Measurements from ENCODE around the gene TUBB2A.
A peak's percentile ranks its signal among the peaks of the same experiment; 100 is the strongest.
"Not testable (repeated sequence)": the region's sequence is repeated elsewhere in the genome, so short reads cannot be mapped to it uniquely, and the experiment has no call there.

TUBB2A gene

GRCh38 chr6:3200682-3201081, 43.3 kb upstream of the TUBB2A start:
- Histone ChIP-seq H3K9me3 (ENCODE audit: insufficient read depth, low read length) (no peaks in the 10 kb centered on the region), H3K4me1 (ENCODE audit: insufficient read depth, insufficient read length) (peaks cover 2% of the 10 kb centered on the region), H3K4me3 (ENCODE audit: insufficient read length, low read depth) (no peak overlapping the region), H3K36me3 (ENCODE audit: insufficient read depth, insufficient read length, low read length) (no peaks in the 10 kb centered on the region), H3K27me3 (ENCODE audit: insufficient read depth, insufficient read length) (no peaks in the 10 kb centered on the region), H3K9ac (ENCODE audit: insufficient read length, low read depth) (no peak overlapping the region)
- no peak for TF ChIP-seq YY1 (IDR thresholded peaks at IDR 0.05; ENCODE audit: insufficient read depth, insufficient read length)
- no peak for TF ChIP-seq SUZ12 (IDR thresholded peaks at IDR 0.05; ENCODE audit: extremely low read depth, insufficient read depth, insufficient read length)
- no peak for TF ChIP-seq ZNF274 (IDR thresholded peaks at IDR 0.05; ENCODE audit: low read depth, low read length)
- DNase-seq (ENCODE audit: low read depth, low spot score), result no peak

DNA sequence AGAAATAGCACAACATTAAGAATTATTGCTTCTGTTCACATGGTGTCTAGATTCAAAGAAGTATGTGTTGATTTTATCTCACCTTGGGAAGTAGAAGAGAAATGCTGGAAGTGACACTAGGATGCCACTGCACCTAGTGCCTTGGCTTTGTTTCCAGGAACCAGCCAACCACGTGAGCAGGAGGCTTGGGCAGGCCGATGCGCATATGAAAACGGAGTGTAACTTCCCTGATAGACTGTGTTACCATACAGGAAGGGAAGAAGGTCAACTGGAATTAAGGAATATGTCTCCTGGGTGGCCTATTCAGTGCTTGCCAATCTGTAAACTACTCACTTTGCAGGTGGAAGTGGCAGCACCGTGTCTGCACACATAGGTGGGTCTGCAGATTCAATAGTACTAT, 42.0 kb upstream of the TUBB2A start:
- no peak for DNase-seq (ENCODE audit: low read depth, low spot score)

GRCh38 chr6:3197734-3198133, 40.4 kb upstream of the TUBB2A start:
- H3K4me3 ChIP-seq (ENCODE audit: insufficient read length, low read depth); DNase-seq (ENCODE audit: low read depth, low spot score); H3K36me3 ChIP-seq (ENCODE audit: insufficient read depth, insufficient read length, low read length); H3K9me3 ChIP-seq (ENCODE audit: insufficient read depth, low read length); H3K9ac ChIP-seq (ENCODE audit: insufficient read length, low read depth); H3K27me3 ChIP-seq (ENCODE audit: insufficient read depth, insufficient read length): not testable (repeated sequence)
- peaks cover 17% of the 10 kb centered on the region for H3K4me1 ChIP-seq (ENCODE audit: insufficient read depth, insufficient read length)

More for the DNA sequence above, 42.0 kb upstream of the TUBB2A start:
- no peaks in the 10 kb centered on the region for H3K9me3 ChIP-seq (ENCODE audit: insufficient read depth, low read length)
- no peaks in the 10 kb centered on the region for H3K27me3 ChIP-seq (ENCODE audit: insufficient read depth, insufficient read length)
- TF ChIP-seq ZNF274 (IDR thresholded peaks at IDR 0.05; ENCODE audit: low read depth, low read length), result no peak
- no peak for TF ChIP-seq YY1 (IDR thresholded peaks at IDR 0.05; ENCODE audit: insufficient read depth, insufficient read length)
- no peak for TF ChIP-seq SUZ12 (IDR thresholded peaks at IDR 0.05; ENCODE audit: extremely low read depth, insufficient read depth, insufficient read length)
- no peak overlapping the region for H3K4me3 ChIP-seq (ENCODE audit: insufficient read length, low read depth)
- peaks cover 12% of the 10 kb centered on the region for H3K4me1 ChIP-seq (ENCODE audit: insufficient read depth, insufficient read length)
- no peaks in the 10 kb centered on the region for H3K36me3 ChIP-seq (ENCODE audit: insufficient read depth, insufficient read length, low read length)
- no peak overlapping the region for H3K9ac ChIP-seq (ENCODE audit: insufficient read length, low read depth)

- Histone ChIP-seq H3K9ac (ENCODE audit: insufficient read length, low read depth) (no peak overlapping the region), H3K4me3 (ENCODE audit: insufficient read length, low read depth) (no peak overlapping the region), H3K9me3 (ENCODE audit: insufficient read depth, low read length) (no peaks in the 10 kb centered on the region), H3K27me3 (ENCODE audit: insufficient read depth, insufficient read length) (no peaks in the 10 kb centered on the region), H3K36me3 (ENCODE audit: insufficient read depth, insufficient read length, low read length) (no peaks in the 10 kb centered on the region), H3K4me1 (ENCODE audit: insufficient read depth, insufficient read length) (peaks cover 17% of the 10 kb centered on the region)
- TF ChIP-seq SUZ12 (IDR thresholded peaks at IDR 0.05; ENCODE audit: extremely low read depth, insufficient read depth, insufficient read length) (no peak), ZNF274 (IDR thresholded peaks at IDR 0.05; ENCODE audit: low read depth, low read length) (no peak), YY1 (IDR thresholded peaks at IDR 0.05; ENCODE audit: insufficient read depth, insufficient read length) (no peak)
- no peak for DNase-seq (ENCODE audit: low read depth, low spot score)
These were observed 39.4 kb upstream of the TUBB2A start for GRCh38 chr6:3196770-3197169.

DNA sequence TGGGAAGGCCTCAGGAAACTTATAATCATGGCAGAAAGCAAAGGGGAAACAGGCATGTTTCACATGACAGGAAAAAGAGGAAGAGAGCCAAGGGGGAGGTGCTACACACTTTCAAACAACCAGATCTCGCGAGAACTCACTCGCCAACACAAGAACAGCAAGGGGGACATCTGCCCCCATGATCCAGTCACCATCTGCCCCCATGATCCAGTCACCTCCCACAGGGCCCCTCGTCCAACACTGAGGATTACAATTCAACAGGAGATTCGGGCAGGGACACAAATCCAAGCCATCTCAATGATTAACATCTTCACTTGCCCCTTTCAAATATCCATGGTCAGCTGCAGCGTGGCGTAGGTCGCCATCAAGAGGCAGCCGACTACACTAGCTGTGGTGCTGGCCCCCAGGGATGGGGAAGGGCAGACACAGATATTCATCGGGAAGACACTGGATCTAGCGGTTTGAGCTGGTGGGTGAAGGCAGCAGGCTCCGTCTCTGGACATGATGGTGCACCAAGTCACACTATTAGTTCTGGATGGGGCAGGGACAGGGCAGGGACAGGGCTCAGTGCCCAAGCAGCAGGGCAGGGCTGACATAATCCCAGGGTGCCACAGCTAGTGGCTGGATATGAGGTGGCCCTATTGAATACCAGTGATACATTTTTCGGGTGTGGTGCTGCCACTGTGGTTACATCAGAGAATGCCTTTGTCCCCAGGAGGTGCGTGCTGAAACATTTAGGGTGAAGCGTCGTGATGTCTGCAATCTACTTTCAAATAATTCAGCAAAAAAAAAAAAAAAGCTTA, 38.6 kb upstream of the TUBB2A start:
- no peaks in the 10 kb centered on the region for H3K27me3 ChIP-seq (ENCODE audit: insufficient read depth, insufficient read length)
- H3K9me3 ChIP-seq (ENCODE audit: insufficient read depth, low read length), result peaks cover 3% of the 10 kb centered on the region; the same call in 1 of the 2 replicates
- DNase-seq (ENCODE audit: low read depth, low spot score), result no peak
- TF ChIP-seq ZNF274 (IDR thresholded peaks at IDR 0.05; ENCODE audit: low read depth, low read length), result no peak
- H3K4me1 ChIP-seq (ENCODE audit: insufficient read depth, insufficient read length), result peaks cover 17% of the 10 kb centered on the region
- no peaks in the 10 kb centered on the region for H3K36me3 ChIP-seq (ENCODE audit: insufficient read depth, insufficient read length, low read length)
- H3K4me3 ChIP-seq (ENCODE audit: insufficient read length, low read depth), result no peak overlapping the region
- H3K9ac ChIP-seq (ENCODE audit: insufficient read length, low read depth), result peak overlapping the region; percentile 51

GRCh38 chr6:3195420-3195694, 38.0 kb upstream of the TUBB2A start:
- H3K27me3 ChIP-seq (ENCODE audit: insufficient read depth, insufficient read length), result no peaks in the 10 kb centered on the region
- no peak for DNase-seq (ENCODE audit: low read depth, low spot score)
- peaks cover 8% of the 10 kb centered on the region; the same call in 1 of the 2 replicates for H3K9me3 ChIP-seq (ENCODE audit: insufficient read depth, low read length)
- no peak overlapping the region for H3K9ac ChIP-seq (ENCODE audit: insufficient read length, low read depth)
- H3K4me1 ChIP-seq (ENCODE audit: insufficient read depth, insufficient read length), result peaks cover 17% of the 10 kb centered on the region
- no peak overlapping the region for H3K4me3 ChIP-seq (ENCODE audit: insufficient read length, low read depth)
- H3K36me3 ChIP-seq (ENCODE audit: insufficient read depth, insufficient read length, low read length), result no peaks in the 10 kb centered on the region
- TF ChIP-seq ZNF274 (IDR thresholded peaks at IDR 0.05; ENCODE audit: low read depth, low read length) (no peak), SUZ12 (IDR thresholded peaks at IDR 0.05; ENCODE audit: extremely low read depth, insufficient read depth, insufficient read length) (no peak), YY1 (IDR thresholded peaks at IDR 0.05; ENCODE audit: insufficient read depth, insufficient read length) (no peak)

DNA sequence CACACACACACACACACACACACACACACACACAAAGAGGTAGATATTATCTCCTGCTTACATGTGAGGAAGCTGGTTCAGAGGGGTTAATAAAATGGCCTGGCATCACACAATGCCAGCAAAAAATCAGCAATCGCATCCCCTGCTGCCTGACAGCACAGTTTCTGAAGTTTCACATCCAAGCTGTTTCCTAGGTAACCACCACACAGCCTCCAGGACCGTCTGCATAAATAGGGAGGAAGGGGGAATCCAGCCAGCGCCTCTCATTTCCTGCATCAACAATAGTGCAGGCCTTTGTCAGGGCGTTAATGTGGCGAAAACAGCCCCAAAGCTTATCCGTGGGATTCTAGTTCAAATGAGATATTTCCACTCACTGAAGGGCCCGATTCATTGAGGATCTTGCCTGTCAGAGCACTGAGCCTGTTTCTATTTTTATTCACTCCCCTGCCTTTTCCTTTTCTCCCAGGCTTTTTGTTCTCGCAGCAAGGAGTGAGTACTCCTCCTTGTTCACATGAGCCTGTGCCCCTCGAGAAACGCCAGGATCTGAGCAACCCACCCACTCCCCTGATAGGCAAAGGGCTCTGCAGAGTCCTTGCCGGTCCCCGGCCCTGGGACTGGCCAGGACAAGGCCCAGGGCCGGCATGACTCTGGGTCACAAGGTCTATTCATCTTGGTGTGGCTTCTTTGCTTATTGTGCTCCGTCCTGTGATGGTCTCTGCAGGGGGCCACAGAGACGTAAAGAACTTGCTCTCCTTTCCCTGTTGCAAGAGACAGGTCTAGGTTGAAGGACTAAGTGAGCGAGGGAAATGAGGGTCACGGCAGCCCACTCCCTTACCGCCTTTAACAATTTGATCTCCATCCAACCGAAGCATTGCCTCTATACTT, 37.4 kb upstream of the TUBB2A start:
- DNase-seq (ENCODE audit: low read depth, low spot score), result peak; percentile 58
- TF ChIP-seq YY1 (IDR thresholded peaks at IDR 0.05; ENCODE audit: insufficient read depth, insufficient read length) (no peak), SUZ12 (IDR thresholded peaks at IDR 0.05; ENCODE audit: extremely low read depth, insufficient read depth, insufficient read length) (no peak), ZNF274 (IDR thresholded peaks at IDR 0.05; ENCODE audit: low read depth, low read length) (no peak)
- Histone ChIP-seq H3K4me1 (ENCODE audit: insufficient read depth, insufficient read length) (peaks cover 17% of the 10 kb centered on the region), H3K27me3 (ENCODE audit: insufficient read depth, insufficient read length) (no peaks in the 10 kb centered on the region), H3K4me3 (ENCODE audit: insufficient read length, low read depth) (no peak overlapping the region), H3K36me3 (ENCODE audit: insufficient read depth, insufficient read length, low read length) (no peaks in the 10 kb centered on the region), H3K9me3 (ENCODE audit: insufficient read depth, low read length) (peaks cover 11% of the 10 kb centered on the region; the same call in 1 of the 2 replicates), H3K9ac (ENCODE audit: insufficient read length, low read depth) (peak overlapping the region; percentile 39)

All from NT2/D1 (cell line).